LHCN-M2 (cell line): ENCODE results near the gene MIER2. TPM values are rescaled to one million over a fixed set of nuclear protein-coding genes. Genes with fewer than 3 reads are reported as not detected.
"Not testable (repeated sequence)": the region's sequence is repeated elsewhere in the genome, so short reads cannot be mapped to it uniquely, and the experiment has no call there.

Experiments used
- DNase-seq: peaks from one replicate; pipeline ENCODE4 v3.0.0-alpha.2; 2012; ENCODE audit warnings: low read depth
- polyA plus RNA-seq: library from polyadenylated mRNA; unstranded; fragments of >200 nt; gene quantifications from one replicate; pipeline ENCODE4 v1.2.1, GENCODE V29; 2012; ENCODE audit warnings: missing spikeins
- total RNA-seq: library from RNA; depleted of rRNA; stranded (reverse); fragments of >200 nt; gene quantifications from 2 replicates; pipeline ENCODE4 v1.2.3, GENCODE V29; 2014; rRNA removed

The MIER2 gene, protein sequence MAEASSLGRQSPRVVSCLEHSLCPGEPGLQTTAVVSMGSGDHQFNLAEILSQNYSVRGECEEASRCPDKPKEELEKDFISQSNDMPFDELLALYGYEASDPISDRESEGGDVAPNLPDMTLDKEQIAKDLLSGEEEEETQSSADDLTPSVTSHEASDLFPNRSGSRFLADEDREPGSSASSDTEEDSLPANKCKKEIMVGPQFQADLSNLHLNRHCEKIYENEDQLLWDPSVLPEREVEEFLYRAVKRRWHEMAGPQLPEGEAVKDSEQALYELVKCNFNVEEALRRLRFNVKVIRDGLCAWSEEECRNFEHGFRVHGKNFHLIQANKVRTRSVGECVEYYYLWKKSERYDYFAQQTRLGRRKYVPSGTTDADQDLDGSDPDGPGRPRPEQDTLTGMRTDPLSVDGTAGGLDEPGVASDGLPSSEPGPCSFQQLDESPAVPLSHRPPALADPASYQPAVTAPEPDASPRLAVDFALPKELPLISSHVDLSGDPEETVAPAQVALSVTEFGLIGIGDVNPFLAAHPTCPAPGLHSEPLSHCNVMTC
- 16.5 and 20.1 TPM in 2 replicates for total RNA-seq
- polyA plus RNA-seq: 26.7 TPM

GRCh38 chr19:344625-345319, at the start of gene MIER2:
Gene MIER2, minus strand, starts transcription at chr19:344796. Its CDS starts 14 bp downstream, at chr19:344782.
- peak; percentile 60 for DNase-seq

DNA sequence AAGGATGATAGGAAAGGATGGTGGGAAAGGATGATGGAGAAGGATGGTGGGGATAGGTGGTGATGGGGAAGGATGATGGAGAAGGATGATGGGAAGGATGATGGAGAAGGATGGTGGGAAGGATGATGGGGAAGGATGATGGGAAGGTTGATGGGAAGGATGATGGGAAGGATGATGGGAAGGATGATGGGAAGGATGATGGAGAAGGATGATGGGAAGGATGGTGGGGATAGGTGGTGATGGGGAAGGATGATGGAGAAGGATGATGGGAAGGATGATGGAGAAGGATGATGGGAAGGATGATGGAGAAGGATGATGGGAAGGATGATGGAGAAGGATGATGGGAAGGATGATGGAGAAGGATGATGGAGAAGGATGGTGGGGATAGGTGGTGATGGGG, 49.0 kb upstream of the MIER2 start:
- DNase-seq: not testable (repeated sequence)

- DNase-seq: no peak
Observed at GRCh38 chr19:392375-392970, 47.9 kb upstream of the MIER2 start.

GRCh38 chr19:391726-392374, 47.3 kb upstream of the MIER2 start:
- no peak for DNase-seq

- DNase-seq: no peak
Observed at GRCh38 chr19:391207-391557, 46.6 kb upstream of the MIER2 start.

- no peak for DNase-seq
Observed at GRCh38 chr19:390386-391206, 46.0 kb upstream of the MIER2 start.

DNA sequence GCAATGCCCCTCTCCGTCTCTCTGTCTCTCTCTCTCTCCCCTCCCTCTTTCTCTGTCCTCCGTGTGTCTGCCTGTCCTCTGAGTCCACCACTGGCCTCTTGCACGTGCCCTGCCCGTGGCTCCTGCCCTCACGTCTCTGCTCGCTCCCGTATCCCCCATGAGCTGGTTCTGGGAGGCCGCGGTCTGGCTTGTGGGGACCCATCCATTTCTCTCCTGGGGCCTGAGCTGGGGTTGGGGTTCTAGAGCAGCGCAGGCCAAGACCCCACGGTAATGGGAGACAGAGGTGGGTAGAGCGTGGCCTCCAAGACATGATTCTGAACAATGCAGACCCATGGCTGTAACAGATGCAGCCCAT, 45.3 kb upstream of the MIER2 start:
- no peak for DNase-seq

GRCh38 chr19:389255-389934, 44.8 kb upstream of the MIER2 start:
- no peak for DNase-seq

DNA sequence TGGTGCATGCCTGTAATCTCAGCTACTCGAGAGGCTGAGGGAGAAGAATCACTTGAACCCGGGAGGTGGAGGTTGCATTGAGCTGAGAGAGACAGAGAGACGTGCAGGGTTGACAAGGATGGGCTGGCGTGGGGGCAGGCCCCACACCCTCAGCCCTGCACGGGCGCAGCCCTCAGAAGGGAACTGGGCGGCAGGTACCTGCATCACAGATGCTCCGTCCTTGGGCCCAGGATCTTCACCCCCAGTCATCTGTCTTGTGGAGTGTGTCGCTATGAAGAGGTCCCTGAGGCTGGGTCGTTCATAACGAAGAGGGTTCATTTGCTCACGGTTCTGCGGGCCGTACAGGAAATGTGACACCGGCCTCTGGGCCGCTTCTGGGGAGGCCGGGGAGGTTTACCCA, 44.1 kb upstream of the MIER2 start:
- DNase-seq: no peak

- no peak for DNase-seq
Observed at GRCh38 chr19:387777-388176, 43.2 kb upstream of the MIER2 start.

- peak; percentile 49 for DNase-seq
Observed at GRCh38 chr19:386632-387301, 42.2 kb upstream of the MIER2 start.

GRCh38 chr19:386189-386588, 41.6 kb upstream of the MIER2 start:
- not testable (repeated sequence) for DNase-seq

DNA sequence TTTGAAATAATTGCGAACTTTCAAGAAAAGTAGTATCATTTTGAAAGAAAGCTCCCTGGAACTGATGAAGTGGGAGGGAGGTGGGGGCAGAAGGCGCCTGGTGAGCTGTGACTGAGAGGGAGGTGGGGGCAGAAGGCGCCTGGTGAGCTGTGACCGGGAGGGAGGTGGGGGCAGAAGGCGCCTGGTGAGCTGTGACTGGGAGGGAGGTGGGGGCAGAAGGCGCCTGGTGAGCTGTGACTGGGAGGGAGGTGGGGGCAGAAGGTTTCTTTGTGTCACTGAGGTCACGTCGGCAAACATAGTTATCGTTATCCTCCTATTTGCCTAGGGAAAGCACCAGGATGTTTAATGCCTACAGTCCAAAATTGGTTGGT, 40.2 kb upstream of the MIER2 start:
- DNase-seq: no peak

DNA sequence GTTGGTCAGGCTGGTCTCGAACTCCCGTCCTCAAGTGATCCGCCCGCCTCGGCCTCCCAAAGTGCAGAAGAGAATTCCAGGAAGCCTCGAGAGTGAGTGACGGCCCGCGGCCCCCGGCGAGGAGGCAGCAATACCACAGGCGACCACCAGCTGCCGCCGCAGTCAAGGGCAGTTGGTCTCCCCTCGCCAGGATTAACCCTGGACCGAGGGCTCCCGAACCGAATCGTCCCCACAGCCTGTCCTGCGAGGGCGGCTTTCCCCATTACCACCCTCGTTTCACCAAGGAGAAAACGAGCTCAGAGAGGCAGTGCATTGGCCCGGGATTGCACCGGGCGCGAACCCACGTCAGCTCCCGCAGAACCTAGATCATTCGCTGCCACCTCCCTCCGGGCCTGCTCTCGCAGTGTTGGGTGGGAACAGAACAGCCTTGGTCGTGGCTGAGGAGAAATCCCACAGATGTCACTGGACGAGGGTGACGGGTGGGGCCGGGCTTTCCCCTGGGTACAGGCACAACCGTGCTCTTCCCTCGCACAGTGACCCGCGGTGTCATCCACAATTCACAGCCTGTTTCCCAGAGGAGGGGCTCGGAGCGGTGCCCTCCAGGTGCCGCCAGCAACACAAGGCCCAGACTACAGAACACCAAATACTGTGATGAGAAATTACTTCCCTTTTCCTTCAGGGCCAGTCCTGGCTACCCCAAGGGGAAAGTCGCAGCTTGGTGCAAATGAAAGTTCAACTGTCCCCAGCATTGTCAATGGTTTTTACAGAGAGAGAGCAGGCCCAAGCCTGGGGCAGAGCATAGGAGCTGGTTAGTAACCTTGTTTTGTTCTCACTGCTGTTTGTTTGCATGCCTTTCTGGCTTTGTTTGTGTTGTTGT, 39.6 kb upstream of the MIER2 start:
- DNase-seq: peak; percentile 11

- no peak for DNase-seq
Observed at GRCh38 chr19:383040-383439, 38.4 kb upstream of the MIER2 start.

GRCh38 chr19:382578-382977, 38.0 kb upstream of the MIER2 start:
- DNase-seq: peak; percentile 78

DNA sequence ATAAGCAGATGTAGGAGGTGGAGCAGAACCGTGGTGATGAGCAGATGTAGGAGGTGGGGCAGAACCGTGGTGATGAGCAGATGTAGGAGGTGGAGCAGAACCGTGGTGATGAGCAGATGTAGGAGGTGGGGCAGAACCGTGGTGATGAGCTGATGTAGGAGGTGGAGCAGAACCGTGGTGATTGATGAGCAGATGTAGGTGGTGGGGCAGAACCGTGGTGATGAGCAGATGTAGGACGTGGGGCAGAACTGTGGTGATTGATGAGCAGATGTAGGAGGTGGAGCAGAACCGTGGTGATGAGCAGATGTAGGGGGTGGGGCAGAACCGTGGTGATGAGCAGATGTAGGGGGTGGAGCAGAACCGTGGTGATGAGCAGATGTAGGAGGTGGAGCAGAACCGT, 37.3 kb upstream of the MIER2 start:
- DNase-seq: not testable (repeated sequence)

DNA sequence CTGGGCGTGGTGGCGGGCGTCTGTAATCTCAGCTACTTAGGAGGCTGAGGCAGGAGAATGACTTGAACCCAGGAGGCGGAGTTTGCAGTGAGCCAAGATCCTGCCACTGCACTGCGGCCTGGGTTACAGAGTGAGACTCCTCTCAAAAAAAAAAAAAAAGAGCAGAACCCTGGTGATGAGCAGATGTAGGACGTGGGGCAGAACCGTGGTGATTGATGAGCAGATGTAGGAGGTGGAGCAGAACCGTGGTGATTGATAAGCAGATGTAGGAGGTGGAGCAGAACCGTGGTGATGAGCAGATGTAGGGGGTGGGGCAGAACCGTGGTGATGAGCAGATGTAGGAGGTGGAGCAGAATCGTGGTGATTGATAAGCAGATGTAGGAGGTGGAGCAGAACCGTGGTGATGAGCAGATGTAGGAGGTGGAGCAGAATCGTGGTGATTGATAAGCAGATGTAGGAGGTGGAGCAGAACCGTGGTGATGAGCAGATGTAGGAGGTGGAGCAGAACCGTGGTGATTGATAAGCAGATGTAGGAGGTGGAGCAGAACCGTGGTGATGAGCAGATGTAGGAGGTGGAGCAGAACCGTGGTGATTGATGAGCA, 36.1 kb upstream of the MIER2 start:
- not testable (repeated sequence) for DNase-seq
